GM13976 (cell line): Measurements from ENCODE around the gene NDUFA3.
A peak's percentile ranks its signal among the peaks of the same experiment; 100 is the strongest.

Source experiments
- DNase-seq: peaks from one replicate; pipeline ENCODE4 v3.0.0; 2012; ENCODE audit warnings: low spot score
- CTCF ChIP-seq: IDR thresholded peaks from 2 replicates; pipeline ENCODE4 v1.5.1; 2012; ENCODE audit warnings: borderline replicate concordance, mild to moderate bottlenecking; ENCODE audit not compliant: insufficient read depth; ENCODE audit errors: extremely low read depth, missing control alignments, control extremely low read depth
- in situ Hi-C: fragments of 300-500 bp; cut with MboI; formaldehyde crosslinking; loops from one replicate; pipeline ENCODE4 v1.12.0; 2022; ENCODE audit warnings: low sequenced_read_pairs, mixed read lengths, inconsistent platforms; ENCODE audit not compliant: unreplicated experiment

NDUFA3 gene

GRCh38 chr19:54137699-54138488 is 35.2 kb downstream of the NDUFA3 start, which contains the start of gene CNOT3:
TSS of gene CNOT3 (plus strand) at chr19:54137762. CDS start at chr19:54142979, 5,217 bp downstream.
- no peak for TF ChIP-seq CTCF
- in situ Hi-C loops, result no loop called here
- DNase-seq, result peak; percentile 55

- in situ Hi-C loops, result no loop called here
- no peak for DNase-seq
- no peak for TF ChIP-seq CTCF
These were observed 36.0 kb downstream of the NDUFA3 start for GRCh38 chr19:54138489-54139256.

GRCh38 chr19:54141356-54141755 is 38.7 kb downstream of the NDUFA3 start:
- DNase-seq, result no peak
- no peak for TF ChIP-seq CTCF
- in situ Hi-C loops, result no loop called here

GRCh38 chr19:54142166-54142780 is 39.6 kb downstream of the NDUFA3 start:
- in situ Hi-C loops, result no loop called here
- DNase-seq, result no peak
- TF ChIP-seq CTCF, result no peak

GRCh38 chr19:54145541-54146158 is 43.0 kb downstream of the NDUFA3 start:
- TF ChIP-seq CTCF, result no peak
- in situ Hi-C loops, result no loop called here
- no peak for DNase-seq

- TF ChIP-seq CTCF, result no peak
- in situ Hi-C loops, result no loop called here
- no peak for DNase-seq
These were observed 45.0 kb downstream of the NDUFA3 start for GRCh38 chr19:54147676-54148075.
